Heart right ventricle (tissue), 16 donors: ENCODE data around the gene RAX. TPM values are rescaled to one million over a fixed set of nuclear protein-coding genes. Genes with fewer than 3 reads are reported as not detected.
"Not testable (repeated sequence)": the region's sequence is repeated elsewhere in the genome, so short reads cannot be mapped to it uniquely, and the experiment has no call there.

Source experiments
- ATAC-seq, 8 donors: fragments of 200-7000 bp; cut with Tn5 transposase; one replicate each; pipeline ENCODE4 v1.9.1; 2020; ENCODE audit warnings: mild to moderate bottlenecking in 8 of 8, moderate library complexity in 8 of 8, moderate number of reproducible peaks in 1 of 8
- DNase-seq, 2 donors: peaks; one replicate each; pipeline ENCODE4 v3.0.0-alpha.2; 2020
- H3K27ac ChIP-seq, 10 donors: fragments of 200-600 bp; sonication (generic) in 2 of 10; one replicate each; pipeline versions ENCODE4 v1.5.0 to v1.8.0; 2020 to 2022; ENCODE audit warnings: mild to moderate bottlenecking in 3 of 10
- H3K27me3 ChIP-seq, 7 donors: fragments of 200-600 bp; one replicate each; pipeline ENCODE4 v1.8.0; 2021 to 2022; ENCODE audit warnings: mild to moderate bottlenecking in 2 of 7
- H3K36me3 ChIP-seq, 9 donors: fragments of 200-600 bp; sonication (generic) in 1 of 9; one replicate each; pipeline versions ENCODE4 v1.5.0 to v1.8.0; 2020 to 2022; ENCODE audit warnings: mild to moderate bottlenecking in 2 of 9
- H3K4me1 ChIP-seq, 9 donors: fragments of 200-600 bp; sonication (generic) in 1 of 9; one replicate each; pipeline versions ENCODE4 v1.5.0 to v1.8.0; 2020 to 2022; ENCODE audit warnings: mild to moderate bottlenecking in 4 of 9
- H3K4me3 ChIP-seq, 10 donors: fragments of 200-600 bp; sonication (generic) in 2 of 10; one replicate each; pipeline versions ENCODE4 v1.5.0 to v1.8.0; 2020 to 2022; ENCODE audit warnings: mild to moderate bottlenecking in 7 of 10, moderate library complexity in 2 of 10
- H3K9me3 ChIP-seq, 11 donors: fragments of 200-600 bp in 10 of 11; sonication (generic) in 2 of 11; one replicate each; pipeline versions ENCODE4 v1.5.0 to v1.8.0; 2013 to 2022; ENCODE audit warnings: mild to moderate bottlenecking in 2 of 11, control low read depth in 1 of 11, moderate library complexity in 1 of 11
- WGBS, 2 donors: extraction: QIAGEN DNeasy Blood & Tissue Kit; methylation state at CpG; one replicate each; pipeline ENCODE4 v1.1.7; 2013; ENCODE audit warnings: inconsistent platforms in 1 of 2; 5-methylcytosine and 5-hydroxymethylcytosine counted together
- intact Hi-C, 10 donors: fragments of 100-400 bp; cut with DNase I; formaldehyde crosslinking; loops; one replicate each; pipeline versions ENCODE4 v1.11.1 to v1.14.2; 2022
- polyA plus RNA-seq, 2 donors: library from polyadenylated mRNA; stranded (reverse); fragments of 200-250 nt; gene quantifications; one replicate each; pipeline ENCODE4 v1.2.3, GENCODE V29; 2013
- total RNA-seq, 10 donors: library from RNA; stranded (reverse); fragmentation: NEBNext Ultra II Directional in 3 of 10; extraction: Animal tissue kit (Norgen Biotek cat#: 25700) in 3 of 10; gene quantifications; one replicate each; pipeline versions ENCODE4 v1.2.1 to v1.2.4, GENCODE V29; 2021 to 2023
- TF ChIP-seq, protein P1 (sequence below), 9 donors: fragments of 200-600 bp; sonication (generic) in 2 of 9; IDR thresholded peaks; one replicate each; pipeline versions ENCODE4 v1.5.0 to v1.8.0; 2021 to 2022; ENCODE audit warnings: antibody characterized with exemption in 9 of 9, mild to moderate bottlenecking in 5 of 9, moderate library complexity in 1 of 9
- donor health status: Arrhythmogenic right ventricular cardiomyopathy.
- donor health status: ischemic (EF 13 %, LVEDD 7.1; RV severe dilation, severe dysfunction).
- donor health status: healthy with polysubstance abuse.
- donor health status: DM: no; HTN: yes; CAD: no.
- donor health status: DM: no; HTN: no; CAD: no.
- donor health status: ischemic (EF 25% LVEDD 6.9; RV normal size, moderate dysfunction).
- donor health status: ischemic (EF 25% LVEDD 5.7; RV mildly dilated, moderate dysfunction).
- donor health status: healthy.
- donor health status: DM: yes; HTN: yes; CAD: no.
- donor health status: Ischemic cardiomyopathy.
- donor health status: ischemic (EF 35%, LVEDD 5.7; RV mildly dilated, moderate dysfunction).
- donor health status: nonischemic (EF 11% LVEDD 7.7; RV severe dilation, severe dysfunction).
- donor health status: DM: yes; HTN: yes; CAD: no.
- donor health status: PGD.
- donor health status: ischemic (EF 29% LVEDD 5.4; RV normal size, mild dysfunction).
- donor health status: nonischemic (EF 23%, LVEDD 6.1; RV moderate dilation, normal function).

The RAX gene
- total and polyA plus RNA-seq, 12 donors, result not detected

DNA sequence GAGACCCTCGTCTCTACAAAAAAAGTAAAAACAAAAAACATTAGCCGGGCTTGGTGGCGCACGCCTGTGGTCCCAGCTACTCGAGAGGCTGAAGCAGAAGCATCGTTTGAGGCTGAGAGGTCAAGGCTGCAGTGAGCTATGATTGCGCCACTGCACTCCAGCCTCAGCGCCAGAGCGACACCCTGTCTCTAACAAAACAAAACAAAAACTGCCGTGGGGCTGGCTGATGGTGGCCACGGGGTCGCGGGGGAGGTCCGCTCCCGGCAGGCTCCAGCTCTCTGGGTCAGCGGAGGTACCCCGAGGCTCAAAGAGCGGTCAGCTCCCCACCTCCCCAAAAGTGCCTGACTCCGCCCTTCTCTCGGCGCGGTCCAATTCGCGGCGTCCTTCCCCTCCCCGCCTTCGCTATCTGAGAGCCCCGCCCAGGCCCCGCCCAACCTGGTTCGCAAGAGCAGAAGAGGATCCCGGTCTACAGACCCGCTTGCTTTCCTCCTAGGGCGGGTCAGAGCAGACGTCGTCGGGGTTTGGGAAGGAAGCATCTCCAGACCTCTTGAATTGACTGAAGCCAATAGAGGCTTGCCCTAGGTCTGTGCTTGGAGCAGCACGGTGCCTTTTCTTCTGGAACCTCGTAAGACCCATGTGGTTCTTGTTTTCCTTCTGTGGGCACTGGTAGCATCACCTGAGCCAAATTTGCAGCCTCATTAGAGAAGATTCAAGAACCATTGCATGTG is 7.8 kb downstream of the RAX start:
- peaks cover 0 to 30% (median 18%) of the 10 kb centered on the region in 9 donors for H3K4me1 ChIP-seq
- DNase-seq (no peak), ATAC-seq (peak in 2 of 8 donors; percentile 19 to 28)
- H3K27ac ChIP-seq, result no peak overlapping the region
- intact Hi-C loops, result no loop called here
- WGBS, 2 donors, result 2 to 3% methylated on average over 38 of the region's 38 CpGs
- TF ChIP-seq, protein P1, sequence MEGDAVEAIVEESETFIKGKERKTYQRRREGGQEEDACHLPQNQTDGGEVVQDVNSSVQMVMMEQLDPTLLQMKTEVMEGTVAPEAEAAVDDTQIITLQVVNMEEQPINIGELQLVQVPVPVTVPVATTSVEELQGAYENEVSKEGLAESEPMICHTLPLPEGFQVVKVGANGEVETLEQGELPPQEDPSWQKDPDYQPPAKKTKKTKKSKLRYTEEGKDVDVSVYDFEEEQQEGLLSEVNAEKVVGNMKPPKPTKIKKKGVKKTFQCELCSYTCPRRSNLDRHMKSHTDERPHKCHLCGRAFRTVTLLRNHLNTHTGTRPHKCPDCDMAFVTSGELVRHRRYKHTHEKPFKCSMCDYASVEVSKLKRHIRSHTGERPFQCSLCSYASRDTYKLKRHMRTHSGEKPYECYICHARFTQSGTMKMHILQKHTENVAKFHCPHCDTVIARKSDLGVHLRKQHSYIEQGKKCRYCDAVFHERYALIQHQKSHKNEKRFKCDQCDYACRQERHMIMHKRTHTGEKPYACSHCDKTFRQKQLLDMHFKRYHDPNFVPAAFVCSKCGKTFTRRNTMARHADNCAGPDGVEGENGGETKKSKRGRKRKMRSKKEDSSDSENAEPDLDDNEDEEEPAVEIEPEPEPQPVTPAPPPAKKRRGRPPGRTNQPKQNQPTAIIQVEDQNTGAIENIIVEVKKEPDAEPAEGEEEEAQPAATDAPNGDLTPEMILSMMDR (IDR thresholded peaks at IDR 0.05), result no peak
- peaks cover 39 to 81% (median 77%) of the 10 kb centered on the region in 7 donors for H3K27me3 ChIP-seq
- peak overlapping the region in 8 of 10 donors; percentile 4 to 45 (median 22) for H3K4me3 ChIP-seq
- no peaks in the 10 kb centered on the region for H3K36me3 ChIP-seq
- H3K9me3 ChIP-seq, result no peaks in the 10 kb centered on the region

DNA sequence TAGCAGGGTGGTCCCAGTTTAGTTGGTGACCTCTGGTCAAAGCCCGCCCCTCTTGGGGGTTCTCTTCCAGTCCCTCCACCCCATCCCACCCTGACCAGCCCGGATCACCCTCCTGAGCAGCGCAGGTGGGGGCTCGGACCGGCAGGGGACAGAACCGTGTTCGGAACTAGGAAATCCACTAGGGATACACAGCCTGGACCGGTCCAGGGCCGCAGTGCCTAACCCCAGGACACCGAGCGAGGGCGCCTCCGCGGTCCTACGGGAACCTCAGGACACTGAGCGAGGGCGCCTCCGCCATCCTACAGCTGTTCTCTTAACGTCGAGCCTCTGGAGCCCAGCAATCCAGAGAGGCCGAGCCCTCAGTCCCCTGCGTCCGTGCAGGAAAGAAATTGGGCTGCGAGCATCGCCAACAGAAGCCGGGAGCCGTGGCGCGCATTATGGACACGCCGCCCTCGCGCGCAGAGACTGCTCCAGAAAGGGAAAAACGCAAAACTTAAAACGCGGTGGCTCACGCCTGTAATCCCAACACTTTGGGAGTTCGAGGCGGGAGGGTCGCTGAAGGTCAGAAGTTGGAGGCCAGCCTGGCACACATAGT is 8.5 kb downstream of the RAX start:
- ATAC-seq, result peak in 1 of 8 donors; percentile 12
- peak overlapping the region in 2 of 10 donors; percentile 10 to 45 for H3K4me3 ChIP-seq
- peaks cover 38 to 74% (median 70%) of the 10 kb centered on the region in 7 donors for H3K27me3 ChIP-seq
- no peak overlapping the region for H3K27ac ChIP-seq
- DNase-seq, result no peak
- H3K4me1 ChIP-seq, result peaks cover 0 to 30% (median 18%) of the 10 kb centered on the region in 9 donors
- intact Hi-C loops, result no loop called here
- H3K36me3 ChIP-seq, result no peaks in the 10 kb centered on the region
- H3K9me3 ChIP-seq, result no peaks in the 10 kb centered on the region
- 3 to 4% methylated on average over 41 of the region's 41 CpGs for WGBS, 2 donors
- TF ChIP-seq, protein P1 (IDR thresholded peaks at IDR 0.05), result no peak

DNA sequence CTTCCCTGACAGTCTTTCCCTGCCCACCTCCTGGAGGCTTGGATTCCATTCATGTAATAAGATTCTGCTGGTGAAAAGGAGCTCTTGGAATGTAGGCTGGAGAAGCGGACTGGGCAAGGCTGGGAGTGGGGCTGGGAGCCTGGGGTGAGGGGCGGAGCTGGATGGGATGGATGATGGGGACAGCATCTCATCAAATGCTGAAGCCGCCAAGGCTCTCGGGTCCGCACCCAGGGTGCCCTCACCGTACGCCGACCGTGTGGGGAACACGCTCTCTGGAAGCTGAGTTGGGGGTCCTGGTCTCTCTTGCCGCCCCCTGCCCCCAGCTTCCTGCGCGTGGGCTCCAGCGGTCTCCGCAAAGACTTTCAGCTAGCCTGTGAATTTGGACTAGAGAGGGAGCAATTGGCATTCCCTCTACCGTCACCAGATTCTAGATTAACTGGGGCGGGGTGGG is 9.1 kb downstream of the RAX start:
- intact Hi-C loops, result no loop called here
- Histone ChIP-seq H3K27me3 (peaks cover 32 to 68% (median 65%) of the 10 kb centered on the region in 7 donors), H3K27ac (no peak overlapping the region), H3K36me3 (no peaks in the 10 kb centered on the region), H3K4me1 (peaks cover 0 to 26% (median 18%) of the 10 kb centered on the region in 9 donors), H3K4me3 (no peak overlapping the region), H3K9me3 (no peaks in the 10 kb centered on the region)
- 3 to 4% methylated on average over 17 of the region's 17 CpGs for WGBS, 2 donors
- no peak for ATAC-seq
- no peak for DNase-seq
- TF ChIP-seq, protein P1 (IDR thresholded peaks at IDR 0.05), result no peak

DNA sequence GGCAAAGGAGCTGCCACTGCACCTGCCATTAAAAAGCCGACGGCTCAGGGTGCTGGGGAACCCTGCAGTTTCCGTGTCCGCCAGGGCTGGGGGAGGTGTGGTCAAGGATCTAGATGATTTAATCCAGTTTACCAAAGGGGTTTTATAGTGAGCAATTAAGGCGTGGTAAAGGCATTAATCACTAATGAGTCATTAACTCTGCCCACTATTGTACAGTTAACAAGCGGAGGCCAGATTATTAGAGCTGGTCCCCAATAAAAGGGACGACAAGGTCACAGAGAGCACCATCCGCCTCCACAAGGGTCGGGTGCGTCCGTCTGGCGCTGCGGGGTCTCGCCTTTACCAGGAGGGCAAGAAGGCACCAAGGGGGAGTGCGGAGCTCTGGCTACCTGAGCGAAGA is 9.6 kb downstream of the RAX start:
- H3K27me3 ChIP-seq, result peaks cover 29 to 63% (median 61%) of the 10 kb centered on the region in 7 donors
- 7 to 9% methylated on average over 16 of the region's 16 CpGs for WGBS, 2 donors
- no peaks in the 10 kb centered on the region for H3K36me3 ChIP-seq
- H3K27ac ChIP-seq, result no peak overlapping the region
- peaks cover 0 to 23% (median 15%) of the 10 kb centered on the region in 9 donors for H3K4me1 ChIP-seq
- intact Hi-C loops, result no loop called here
- TF ChIP-seq, protein P1 (IDR thresholded peaks at IDR 0.05), result no peak
- no peak overlapping the region for H3K4me3 ChIP-seq
- no peak for ATAC-seq
- DNase-seq, result no peak
- no peaks in the 10 kb centered on the region for H3K9me3 ChIP-seq

DNA sequence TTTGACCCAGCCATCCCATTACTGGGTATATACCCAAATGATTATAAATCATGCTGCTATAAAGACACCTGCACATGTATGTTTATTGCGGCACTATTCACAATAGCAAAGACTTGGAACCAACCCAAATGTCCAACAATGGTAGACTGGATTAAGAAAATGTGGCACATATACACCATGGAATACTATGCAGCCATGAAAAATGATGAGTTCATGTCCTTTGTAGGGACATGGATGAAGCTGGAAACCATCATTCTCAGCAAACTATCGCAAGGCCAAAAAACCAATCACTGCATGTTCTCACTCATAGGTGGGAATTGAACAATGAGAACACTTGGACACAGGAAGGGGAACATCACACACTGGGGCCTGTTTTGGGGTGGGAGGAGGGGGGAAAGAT is 11.0 kb downstream of the RAX start:
- H3K27ac ChIP-seq, DNase-seq, ATAC-seq, H3K4me3 ChIP-seq, H3K36me3 ChIP-seq, H3K9me3 ChIP-seq, intact Hi-C loops: not testable (repeated sequence)
- H3K4me1 ChIP-seq, result peaks cover 0 to 12% (median 4%) of the 10 kb centered on the region in 9 donors
- 83 to 98% methylated on average over 1 of the region's 2 CpGs for WGBS, 2 donors
- H3K27me3 ChIP-seq, result peaks cover 15 to 55% (median 49%) of the 10 kb centered on the region in 7 donors

DNA sequence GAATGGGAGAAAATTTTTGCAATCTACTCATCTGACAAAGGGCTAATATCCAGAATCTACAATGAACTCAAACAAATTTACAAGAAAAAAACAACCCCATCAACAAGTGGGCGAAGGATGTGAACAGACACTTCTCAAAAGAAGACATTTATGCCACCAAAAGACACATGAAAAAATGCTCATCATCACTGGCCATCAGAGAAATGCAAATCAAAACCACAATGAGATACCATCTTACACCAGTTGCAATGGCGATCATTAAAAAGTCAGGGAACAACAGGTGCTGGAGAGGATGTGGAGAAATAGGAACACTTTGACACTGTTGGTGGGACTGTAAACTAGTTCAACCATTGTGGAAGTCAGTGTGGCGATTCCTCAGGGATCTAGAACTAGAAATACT is 11.4 kb downstream of the RAX start:
- 51 to 59% methylated on average over 2 to 3 of the region's 3 CpGs for WGBS, 2 donors
- H3K9me3 ChIP-seq, ATAC-seq, intact Hi-C loops, DNase-seq, H3K4me3 ChIP-seq, H3K36me3 ChIP-seq, H3K27ac ChIP-seq: not testable (repeated sequence)
- Histone ChIP-seq H3K27me3 (peaks cover 14 to 53% (median 48%) of the 10 kb centered on the region in 7 donors), H3K4me1 (peaks cover 0 to 12% (median 4%) of the 10 kb centered on the region in 9 donors)

DNA sequence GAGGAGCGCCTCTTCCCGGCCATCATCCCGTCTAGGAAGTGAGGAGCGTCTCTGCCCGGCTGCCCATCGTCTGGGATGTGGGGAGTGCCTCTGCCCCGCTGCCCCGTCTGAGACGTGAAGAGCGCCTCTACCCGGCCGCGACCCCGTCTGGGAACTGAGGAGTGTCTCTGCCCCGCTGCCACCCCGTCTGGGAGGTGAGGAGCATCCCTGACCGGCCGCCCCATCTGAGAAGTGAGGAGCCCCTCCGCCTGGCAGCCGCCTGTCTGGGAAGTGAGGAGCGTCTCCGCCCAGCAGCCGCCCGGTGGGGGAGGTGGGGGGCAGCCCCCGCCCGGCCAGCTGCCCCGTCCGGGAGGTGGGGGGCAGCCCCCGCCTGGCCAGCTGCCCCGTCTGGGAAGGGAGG is 17.8 kb downstream of the RAX start:
- H3K4me1 ChIP-seq, H3K27ac ChIP-seq, H3K4me3 ChIP-seq, DNase-seq, intact Hi-C loops, H3K36me3 ChIP-seq, ATAC-seq: not testable (repeated sequence)
- WGBS, 2 donors, result 81 to 93% methylated on average over 28 to 30 of the region's 30 CpGs
- Histone ChIP-seq H3K9me3 (peaks cover 0 to 10% (median 0%) of the 10 kb centered on the region in 11 donors), H3K27me3 (peaks cover 0 to 20% (median 11%) of the 10 kb centered on the region in 7 donors)
